ENCODE results near the gene OBSL1.

The OBSL1 gene

GRCh38 chr2:219536967-219537366 is 34.4 kb downstream of the OBSL1 start:
- TF ChIP-seq, protein P1, sequence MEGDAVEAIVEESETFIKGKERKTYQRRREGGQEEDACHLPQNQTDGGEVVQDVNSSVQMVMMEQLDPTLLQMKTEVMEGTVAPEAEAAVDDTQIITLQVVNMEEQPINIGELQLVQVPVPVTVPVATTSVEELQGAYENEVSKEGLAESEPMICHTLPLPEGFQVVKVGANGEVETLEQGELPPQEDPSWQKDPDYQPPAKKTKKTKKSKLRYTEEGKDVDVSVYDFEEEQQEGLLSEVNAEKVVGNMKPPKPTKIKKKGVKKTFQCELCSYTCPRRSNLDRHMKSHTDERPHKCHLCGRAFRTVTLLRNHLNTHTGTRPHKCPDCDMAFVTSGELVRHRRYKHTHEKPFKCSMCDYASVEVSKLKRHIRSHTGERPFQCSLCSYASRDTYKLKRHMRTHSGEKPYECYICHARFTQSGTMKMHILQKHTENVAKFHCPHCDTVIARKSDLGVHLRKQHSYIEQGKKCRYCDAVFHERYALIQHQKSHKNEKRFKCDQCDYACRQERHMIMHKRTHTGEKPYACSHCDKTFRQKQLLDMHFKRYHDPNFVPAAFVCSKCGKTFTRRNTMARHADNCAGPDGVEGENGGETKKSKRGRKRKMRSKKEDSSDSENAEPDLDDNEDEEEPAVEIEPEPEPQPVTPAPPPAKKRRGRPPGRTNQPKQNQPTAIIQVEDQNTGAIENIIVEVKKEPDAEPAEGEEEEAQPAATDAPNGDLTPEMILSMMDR (IDR thresholded peaks at IDR 0.05; ENCODE audit: low read depth, low read length): no peak
- no peak for DNase-seq
- Histone ChIP-seq H3K4me3 (ENCODE audit: low read depth, low read length) (no peak overlapping the region), H3K4me1 (no peaks in the 10 kb centered on the region; the same call in none of the 2 replicates), H3K9me3 (no peaks in the 10 kb centered on the region), H3K27me3 (no peaks in the 10 kb centered on the region), H3K36me3 (peaks cover 26% of the 10 kb centered on the region)

GRCh38 chr2:219536425-219536824 is 34.9 kb downstream of the OBSL1 start:
- TF ChIP-seq, protein P1 (IDR thresholded peaks at IDR 0.05; ENCODE audit: low read depth, low read length): no peak
- Histone ChIP-seq H3K4me1 (no peaks in the 10 kb centered on the region; the same call in none of the 2 replicates), H3K9me3 (no peaks in the 10 kb centered on the region), H3K4me3 (ENCODE audit: low read depth, low read length) (no peak overlapping the region), H3K36me3 (peaks cover 23% of the 10 kb centered on the region), H3K27me3 (no peaks in the 10 kb centered on the region)
- no peak for DNase-seq

DNA sequence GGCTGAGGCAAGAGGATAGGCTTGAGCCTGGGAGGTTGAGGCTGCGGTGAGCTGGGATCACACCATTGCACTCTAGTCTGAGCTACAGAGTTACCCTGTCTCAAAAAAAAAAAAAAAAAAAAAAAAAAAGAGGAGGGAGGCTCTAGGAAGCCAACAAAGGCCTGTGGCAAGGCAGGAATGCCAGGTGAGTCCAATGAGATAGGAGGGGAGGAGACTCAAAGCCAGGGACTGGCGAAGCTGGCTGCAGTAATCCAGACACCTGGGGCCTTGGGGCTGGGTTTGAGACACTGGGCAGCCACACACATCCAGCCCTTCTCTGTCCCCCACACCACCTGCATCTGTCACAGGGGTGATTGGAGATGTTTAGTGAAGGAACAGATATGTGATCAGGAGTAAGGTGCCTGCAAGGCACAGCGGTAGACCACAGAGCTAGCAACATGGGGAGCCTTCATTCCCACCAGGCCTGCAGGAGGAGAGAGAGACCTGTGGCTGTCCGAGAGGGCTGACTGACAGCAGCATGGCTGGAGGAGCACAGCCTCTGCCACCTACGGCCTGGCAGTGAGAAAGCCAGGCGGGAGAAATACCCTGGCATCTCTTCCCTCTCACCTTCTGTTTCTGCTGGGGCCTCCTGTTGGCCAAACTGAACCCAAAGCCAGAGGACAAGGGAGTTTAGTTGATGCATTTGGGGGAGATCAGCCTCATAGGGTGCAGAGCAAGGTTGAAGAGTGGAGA is 37.2 kb downstream of the OBSL1 start:
- DNase-seq: no peak
- no peaks in the 10 kb centered on the region for H3K9me3 ChIP-seq
- H3K27me3 ChIP-seq: no peaks in the 10 kb centered on the region
- no peak overlapping the region for H3K4me3 ChIP-seq (ENCODE audit: low read depth, low read length)
- TF ChIP-seq, protein P1 (IDR thresholded peaks at IDR 0.05; ENCODE audit: low read depth, low read length): no peak
- H3K4me1 ChIP-seq: peaks cover 8% of the 10 kb centered on the region
- peaks cover 3% of the 10 kb centered on the region; the same call in 1 of the 2 replicates for H3K36me3 ChIP-seq

DNA sequence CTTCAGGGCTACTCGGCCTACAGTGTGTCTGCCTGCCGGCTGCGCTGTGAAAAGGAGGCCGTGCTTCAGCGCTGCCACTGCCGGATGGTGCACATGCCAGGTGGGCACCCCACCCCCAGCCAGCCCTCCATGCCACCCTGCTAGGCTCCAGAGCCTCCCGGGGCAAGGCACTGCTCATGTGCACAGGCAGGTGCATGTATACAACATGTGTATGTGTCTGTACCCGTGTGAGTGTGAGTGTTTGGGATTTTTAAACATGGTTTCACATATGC is 39.0 kb downstream of the OBSL1 start:
- DNase-seq: no peak
- Histone ChIP-seq H3K27me3 (no peaks in the 10 kb centered on the region), H3K36me3 (no peaks in the 10 kb centered on the region), H3K4me1 (peaks cover 14% of the 10 kb centered on the region), H3K4me3 (ENCODE audit: low read depth, low read length) (no peak overlapping the region), H3K9me3 (no peaks in the 10 kb centered on the region)
- TF ChIP-seq, protein P1 (IDR thresholded peaks at IDR 0.05; ENCODE audit: low read depth, low read length): no peak

DNA sequence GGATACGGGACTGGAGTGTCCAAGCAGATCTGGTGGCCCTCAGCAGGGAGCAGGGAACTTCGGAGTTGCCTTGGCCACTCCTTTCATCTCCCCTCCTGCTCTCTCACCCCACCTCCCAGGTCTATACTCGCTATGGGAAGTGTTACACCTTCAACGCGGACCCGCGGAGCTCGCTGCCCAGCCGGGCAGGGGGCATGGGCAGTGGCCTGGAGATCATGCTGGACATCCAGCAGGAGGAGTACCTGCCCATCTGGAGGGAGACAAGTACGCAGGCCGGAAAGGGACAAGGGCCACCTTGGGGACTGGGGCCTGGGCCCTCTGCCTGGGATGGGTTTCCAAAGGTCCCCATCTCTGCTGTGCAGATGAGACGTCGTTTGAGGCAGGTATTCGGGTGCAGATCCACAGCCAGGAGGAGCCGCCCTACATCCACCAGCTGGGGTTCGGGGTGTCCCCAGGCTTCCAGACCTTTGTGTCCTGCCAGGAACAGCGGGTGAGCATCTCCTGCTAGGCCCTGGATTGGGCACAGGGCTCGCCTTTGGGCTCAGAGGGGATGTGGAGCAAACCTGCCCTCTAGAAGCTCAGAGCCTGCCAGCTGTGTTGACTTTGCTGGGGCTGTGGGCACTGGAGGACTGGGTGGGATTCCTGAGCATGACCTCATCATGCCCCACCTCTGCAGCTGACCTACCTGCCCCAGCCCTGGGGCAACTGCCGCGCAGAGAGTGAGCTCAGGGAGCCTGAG is 39.5 kb downstream of the OBSL1 start:
- H3K27me3 ChIP-seq: no peaks in the 10 kb centered on the region

More for the DNA sequence above, 39.5 kb downstream of the OBSL1 start:
- TF ChIP-seq, protein P1 (IDR thresholded peaks at IDR 0.05; ENCODE audit: low read depth, low read length): no peak
- DNase-seq: no peak
- Histone ChIP-seq H3K4me3 (ENCODE audit: low read depth, low read length) (no peak overlapping the region), H3K36me3 (no peaks in the 10 kb centered on the region), H3K4me1 (peaks cover 19% of the 10 kb centered on the region), H3K9me3 (no peaks in the 10 kb centered on the region)
